Stimulated activated naive CD8-positive, alpha-beta T cell treated with anti-CD3 and anti-CD28 coated beads, Interleukin-15, Interleukin-2, amounts not matched to agents 100 ng/mL and 50 ng/mL, for 24 hours (primary cell): ENCODE data around the gene LGALS12.

Experiments
- H3K27ac Mint-ChIP-seq: one replicate; pipeline ENCODE4 v1.8.0; 2021; ENCODE audit warnings: mild to moderate bottlenecking, mixed read lengths
- H3K27me3 Mint-ChIP-seq: one replicate; pipeline ENCODE4 v1.8.0; 2021; ENCODE audit warnings: mixed read lengths
- H3K36me3 Mint-ChIP-seq: one replicate; pipeline ENCODE4 v1.8.0; 2021; ENCODE audit warnings: low read depth, mixed read lengths
- H3K4me1 Mint-ChIP-seq: one replicate; pipeline ENCODE4 v1.8.0; 2021; ENCODE audit warnings: low read depth, mixed read lengths
- H3K4me3 Mint-ChIP-seq: one replicate; pipeline ENCODE4 v1.8.0; 2021; ENCODE audit warnings: mild to moderate bottlenecking, mixed read lengths
- H3K9me3 Mint-ChIP-seq: one replicate; pipeline ENCODE4 v1.8.0; 2021; ENCODE audit warnings: mixed read lengths

LGALS12 gene

GRCh38 chr11:63505857-63506528 lies at the start of gene LGALS12:
Gene LGALS12 (plus strand): TSS chr11:63506084. CDS start chr11:63506459, 375 bp downstream.
- no peak within 1 kb of the TSS for H3K27ac Mint-ChIP-seq
- peaks cover 6% of the 10 kb centered on the region for H3K4me1 Mint-ChIP-seq

GRCh38 chr11:63459586-63459985 lies 46.3 kb upstream of the LGALS12 start:
- Mint-ChIP-seq H3K27ac (no peak overlapping the region), H3K4me1 (no peaks in the 10 kb centered on the region), H3K9me3 (no peaks in the 10 kb centered on the region), H3K36me3 (no peaks in the 10 kb centered on the region), H3K27me3 (peaks cover 16% of the 10 kb centered on the region), H3K4me3 (no peak overlapping the region)

More at GRCh38 chr11:63505857-63506528, at the start of gene LGALS12:
- H3K27me3 Mint-ChIP-seq: no peaks in the 10 kb centered on the region
- H3K4me3 Mint-ChIP-seq: no peak within 1 kb of the TSS
- no peaks in the 10 kb centered on the region for H3K36me3 Mint-ChIP-seq
- no peaks in the 10 kb centered on the region for H3K9me3 Mint-ChIP-seq

- Mint-ChIP-seq H3K36me3 (no peaks in the 10 kb centered on the region), H3K4me1 (no peaks in the 10 kb centered on the region), H3K27me3 (peaks cover 18% of the 10 kb centered on the region), H3K9me3 (no peaks in the 10 kb centered on the region), H3K27ac (no peak overlapping the region), H3K4me3 (no peak overlapping the region)
These were observed 43.7 kb upstream of the LGALS12 start for GRCh38 chr11:63462137-63462536.

GRCh38 chr11:63470311-63470710 lies 35.6 kb upstream of the LGALS12 start:
- Mint-ChIP-seq H3K4me1 (no peaks in the 10 kb centered on the region), H3K36me3 (no peaks in the 10 kb centered on the region), H3K9me3 (peaks cover 18% of the 10 kb centered on the region), H3K27me3 (peaks cover 4% of the 10 kb centered on the region), H3K27ac (no peak overlapping the region), H3K4me3 (no peak overlapping the region)

GRCh38 chr11:63472372-63472771 lies 33.5 kb upstream of the LGALS12 start:
- Mint-ChIP-seq H3K9me3 (peaks cover 25% of the 10 kb centered on the region), H3K27ac (no peak overlapping the region)

GRCh38 chr11:63476618-63477017 lies 29.3 kb upstream of the LGALS12 start:
- Mint-ChIP-seq H3K36me3 (no peaks in the 10 kb centered on the region), H3K9me3 (peaks cover 11% of the 10 kb centered on the region), H3K27ac (no peak overlapping the region), H3K4me3 (no peak overlapping the region), H3K27me3 (peaks cover 10% of the 10 kb centered on the region), H3K4me1 (no peaks in the 10 kb centered on the region)

More at GRCh38 chr11:63472372-63472771, 33.5 kb upstream of the LGALS12 start:
- H3K36me3 Mint-ChIP-seq: no peaks in the 10 kb centered on the region
- H3K4me1 Mint-ChIP-seq: no peaks in the 10 kb centered on the region
- no peak overlapping the region for H3K4me3 Mint-ChIP-seq
- H3K27me3 Mint-ChIP-seq: peaks cover 10% of the 10 kb centered on the region

- H3K27me3 Mint-ChIP-seq: peaks cover 14% of the 10 kb centered on the region
- H3K36me3 Mint-ChIP-seq: no peaks in the 10 kb centered on the region
- no peak overlapping the region for H3K27ac Mint-ChIP-seq
- H3K4me3 Mint-ChIP-seq: no peak overlapping the region
- no peaks in the 10 kb centered on the region for H3K4me1 Mint-ChIP-seq
- H3K9me3 Mint-ChIP-seq: peaks cover 9% of the 10 kb centered on the region
These were observed 27.0 kb upstream of the LGALS12 start for GRCh38 chr11:63478896-63479295.

- Mint-ChIP-seq H3K4me1 (no peaks in the 10 kb centered on the region), H3K9me3 (peaks cover 20% of the 10 kb centered on the region), H3K27ac (no peak overlapping the region), H3K4me3 (no peak overlapping the region), H3K36me3 (no peaks in the 10 kb centered on the region), H3K27me3 (peaks cover 17% of the 10 kb centered on the region)
These were observed 25.8 kb upstream of the LGALS12 start for GRCh38 chr11:63480039-63480438.

GRCh38 chr11:63485777-63486176 lies 20.1 kb upstream of the LGALS12 start:
- no peaks in the 10 kb centered on the region for H3K36me3 Mint-ChIP-seq
- no peak overlapping the region for H3K4me3 Mint-ChIP-seq
- no peaks in the 10 kb centered on the region for H3K4me1 Mint-ChIP-seq
- H3K27me3 Mint-ChIP-seq: peaks cover 28% of the 10 kb centered on the region
- H3K9me3 Mint-ChIP-seq: peaks cover 20% of the 10 kb centered on the region
- H3K27ac Mint-ChIP-seq: no peak overlapping the region

- Mint-ChIP-seq H3K27ac (no peak overlapping the region), H3K4me3 (no peak overlapping the region), H3K4me1 (peaks cover 14% of the 10 kb centered on the region), H3K36me3 (no peaks in the 10 kb centered on the region), H3K27me3 (peaks cover 35% of the 10 kb centered on the region), H3K9me3 (peaks cover 20% of the 10 kb centered on the region)
These were observed 17.1 kb upstream of the LGALS12 start for GRCh38 chr11:63488789-63489188.

GRCh38 chr11:63489879-63490278 lies 16.0 kb upstream of the LGALS12 start:
- H3K4me1 Mint-ChIP-seq: peaks cover 14% of the 10 kb centered on the region
- H3K27me3 Mint-ChIP-seq: peaks cover 38% of the 10 kb centered on the region
- peaks cover 9% of the 10 kb centered on the region for H3K9me3 Mint-ChIP-seq
- H3K36me3 Mint-ChIP-seq: no peaks in the 10 kb centered on the region
- no peak overlapping the region for H3K27ac Mint-ChIP-seq
- no peak overlapping the region for H3K4me3 Mint-ChIP-seq

- Mint-ChIP-seq H3K27me3 (peaks cover 35% of the 10 kb centered on the region), H3K27ac (no peak within 1 kb of the TSS), H3K9me3 (peaks cover under 1% of the 10 kb centered on the region), H3K36me3 (no peaks in the 10 kb centered on the region), H3K4me1 (peaks cover 14% of the 10 kb centered on the region), H3K4me3 (peak within 1 kb of the TSS; percentile 82)
These were observed 15.2 kb upstream of the LGALS12 start, which contains the start of gene PLAAT5 for GRCh38 chr11:63490551-63491239. Gene PLAAT5 (minus strand): TSS chr11:63491167. CDS start chr11:63491034, 133 bp downstream.

- Mint-ChIP-seq H3K4me3 (peak overlapping the region; percentile 82), H3K27me3 (peaks cover 33% of the 10 kb centered on the region), H3K9me3 (no peaks in the 10 kb centered on the region), H3K27ac (no peak overlapping the region), H3K4me1 (peaks cover 14% of the 10 kb centered on the region), H3K36me3 (no peaks in the 10 kb centered on the region)
These were observed 14.7 kb upstream of the LGALS12 start for GRCh38 chr11:63491240-63491587.

GRCh38 chr11:63491636-63492372 lies 14.1 kb upstream of the LGALS12 start:
- Mint-ChIP-seq H3K4me3 (peak overlapping the region; percentile 82), H3K27ac (no peak overlapping the region), H3K9me3 (no peaks in the 10 kb centered on the region), H3K36me3 (no peaks in the 10 kb centered on the region), H3K4me1 (peaks cover 14% of the 10 kb centered on the region), H3K27me3 (peaks cover 30% of the 10 kb centered on the region)

- Mint-ChIP-seq H3K27me3 (peaks cover 36% of the 10 kb centered on the region), H3K4me1 (peaks cover 14% of the 10 kb centered on the region), H3K9me3 (no peaks in the 10 kb centered on the region), H3K27ac (no peak overlapping the region), H3K36me3 (no peaks in the 10 kb centered on the region), H3K4me3 (no peak overlapping the region)
These were observed 13.4 kb upstream of the LGALS12 start for GRCh38 chr11:63492441-63492840.
